ENCODE results near the gene MYO18B.

- TF ChIP-seq CTCF (conservative IDR thresholded peaks at IDR 0.05; ENCODE audit: low read depth, low read length) = no peak
- TF ChIP-seq POLR2A (IDR thresholded peaks at IDR 0.05; ENCODE audit: low read depth, low read length) = no peak
- no peak for TF ChIP-seq MXI1 (IDR thresholded peaks at IDR 0.05; ENCODE audit: borderline replicate concordance, low read depth, low read length)
- no peak for TF ChIP-seq MAZ (IDR thresholded peaks at IDR 0.05; ENCODE audit: borderline replicate concordance, low read depth, low read length)
- peak; percentile 82 for TF ChIP-seq CEBPB (IDR thresholded peaks at IDR 0.05; ENCODE audit: low read depth, low read length)
These were observed 5.4 kb downstream of the MYO18B start for GRCh38 chr22:25747245-25747944.
